Measurements from ENCODE around the gene REG4.
"Not testable (repeated sequence)": the region's sequence is repeated elsewhere in the genome, so short reads cannot be mapped to it uniquely, and the experiment has no call there.

REG4 gene

DNA sequence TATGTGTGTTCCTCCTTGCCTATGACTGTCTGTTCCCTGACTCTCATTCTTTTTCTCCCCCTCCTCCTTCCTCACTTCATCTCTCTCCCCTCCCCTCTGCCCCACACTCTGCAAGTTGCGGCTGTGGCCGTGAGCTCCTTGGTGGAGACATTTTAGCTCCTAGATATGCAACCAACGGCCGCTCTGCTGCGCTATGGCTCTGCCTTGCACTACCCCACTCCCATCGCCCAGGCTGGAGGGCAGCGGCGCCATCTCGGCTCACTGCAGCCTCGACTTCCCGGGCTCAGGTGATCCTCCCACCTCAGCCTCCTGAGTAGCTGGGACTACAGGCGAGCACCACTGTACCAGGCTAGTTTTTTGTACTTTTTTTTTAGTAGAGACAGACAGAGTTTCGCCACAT, 5.5 kb downstream of the REG4 start:
- DNase-seq, result no peak

GRCh38 chr1:119805247-119805646, 6.0 kb downstream of the REG4 start:
- no peak for DNase-seq

GRCh38 chr1:119799599-119800177, 11.6 kb downstream of the REG4 start:
- DNase-seq, result no peak

DNA sequence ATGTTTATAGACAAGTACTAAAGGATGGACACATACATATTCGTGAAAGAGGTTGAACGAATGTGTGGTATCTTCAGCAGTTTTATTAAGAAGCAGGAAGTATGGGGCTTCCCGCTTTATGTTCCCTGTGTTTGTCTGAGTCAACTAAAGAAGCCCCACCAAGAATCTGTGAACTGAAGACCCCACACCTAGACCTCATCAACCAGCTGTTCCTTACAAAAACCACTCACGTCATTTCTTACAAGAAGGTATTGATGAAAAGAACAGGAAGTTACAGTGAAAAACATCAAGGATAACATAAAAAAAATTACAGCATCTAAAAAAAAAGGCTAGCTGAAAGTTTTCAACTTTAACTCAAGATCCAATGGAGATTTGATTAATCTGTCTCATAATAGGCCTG, 12.3 kb downstream of the REG4 start:
- DNase-seq, result no peak

- DNase-seq, result no peak
These were observed 13.7 kb downstream of the REG4 start for GRCh38 chr1:119797606-119798005.

DNA sequence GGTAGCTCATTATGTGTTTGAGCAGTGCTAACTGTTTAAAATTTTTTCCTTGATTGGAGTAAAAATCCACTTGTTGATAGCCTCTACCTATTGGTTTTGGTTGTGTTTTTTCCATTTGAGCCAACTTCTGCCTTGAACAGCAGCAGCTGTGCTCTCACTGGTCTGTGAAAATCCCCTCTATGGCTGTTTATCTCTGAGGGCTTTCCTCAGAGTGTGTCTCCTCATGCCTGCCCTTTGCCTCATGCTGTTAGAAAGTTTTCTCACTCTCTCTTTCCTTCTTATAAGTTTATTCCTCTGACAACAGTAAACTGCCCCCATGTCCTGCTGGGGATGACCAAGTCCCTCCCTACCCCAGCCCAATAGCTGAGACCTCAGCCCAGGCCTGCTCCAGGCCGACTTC, 14.1 kb downstream of the REG4 start:
- no peak for DNase-seq

GRCh38 chr1:119795261-119796200, 15.7 kb downstream of the REG4 start:
- no peak for DNase-seq

DNA sequence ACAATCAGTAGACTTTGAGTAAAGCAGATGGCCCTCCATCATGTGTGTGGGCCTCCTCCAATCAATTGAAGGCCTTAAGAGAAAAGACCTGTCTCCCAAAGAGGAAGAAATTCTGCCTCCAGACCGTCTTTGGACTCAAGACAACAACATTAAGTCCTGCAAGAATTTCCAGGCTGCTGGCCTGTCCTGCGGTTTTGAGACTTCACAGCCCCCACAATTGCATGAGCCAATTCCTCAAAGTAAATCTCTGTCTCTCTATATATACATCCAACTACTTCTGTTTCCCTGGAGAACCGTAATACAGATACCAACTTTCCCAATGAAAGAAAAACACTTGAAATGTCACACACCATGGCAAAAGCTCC, 16.4 kb downstream of the REG4 start:
- no peak for DNase-seq

DNA sequence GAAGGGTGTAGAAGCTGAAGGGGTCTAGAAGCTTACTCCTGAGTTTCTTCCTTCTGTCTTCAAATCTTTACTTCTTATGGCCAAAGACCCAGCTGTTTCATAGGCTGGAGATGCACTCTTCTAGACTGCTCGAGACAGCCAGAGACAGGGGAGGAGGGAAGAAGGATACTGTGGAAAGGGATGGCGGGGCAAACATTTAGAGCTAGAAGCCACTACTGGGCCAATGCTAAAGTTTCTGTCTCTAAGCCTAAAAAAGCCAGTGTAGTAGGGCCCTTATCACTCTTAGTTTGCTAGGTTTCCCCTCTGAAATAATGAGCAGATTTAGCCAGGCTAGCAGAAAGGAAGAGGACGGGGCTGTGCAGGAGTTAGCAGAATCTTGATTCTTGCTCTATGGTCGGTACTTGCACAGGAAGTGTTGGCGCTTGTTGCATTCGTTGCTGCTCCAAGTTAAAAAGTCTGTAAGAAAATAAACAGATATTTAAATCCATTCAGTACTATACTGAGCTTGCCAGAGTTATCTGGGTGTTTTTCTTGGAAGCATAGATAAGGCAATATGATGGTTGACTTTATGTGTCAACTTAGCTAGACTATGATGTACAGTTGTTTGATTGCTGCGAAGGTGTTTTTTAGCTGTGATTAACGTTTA, 16.9 kb downstream of the REG4 start:
- DNase-seq, result no peak

GRCh38 chr1:119791377-119791776, 19.9 kb downstream of the REG4 start:
- DNase-seq, result no peak

- DNase-seq, result no peak
These were observed 20.6 kb downstream of the REG4 start for GRCh38 chr1:119790451-119791198.

DNA sequence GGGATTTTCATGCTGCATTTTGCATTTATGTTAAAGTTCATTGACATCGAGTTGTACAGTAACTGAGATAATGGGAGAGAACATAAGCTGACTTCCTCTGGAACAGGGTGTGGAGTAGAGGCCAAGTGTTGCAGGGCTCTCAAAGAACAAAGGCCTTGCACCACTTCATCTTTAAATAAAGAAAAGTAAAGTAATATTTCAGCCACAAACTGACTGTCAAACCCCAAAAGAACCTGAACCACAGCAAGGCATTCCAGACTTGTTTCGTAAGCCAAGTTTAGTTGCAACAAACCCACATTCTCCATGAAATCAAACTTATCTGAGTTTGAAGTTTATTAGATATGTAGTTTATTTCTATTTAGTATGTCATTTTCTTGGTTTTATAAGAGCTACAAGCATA, 23.5 kb downstream of the REG4 start:
- no peak for DNase-seq

DNA sequence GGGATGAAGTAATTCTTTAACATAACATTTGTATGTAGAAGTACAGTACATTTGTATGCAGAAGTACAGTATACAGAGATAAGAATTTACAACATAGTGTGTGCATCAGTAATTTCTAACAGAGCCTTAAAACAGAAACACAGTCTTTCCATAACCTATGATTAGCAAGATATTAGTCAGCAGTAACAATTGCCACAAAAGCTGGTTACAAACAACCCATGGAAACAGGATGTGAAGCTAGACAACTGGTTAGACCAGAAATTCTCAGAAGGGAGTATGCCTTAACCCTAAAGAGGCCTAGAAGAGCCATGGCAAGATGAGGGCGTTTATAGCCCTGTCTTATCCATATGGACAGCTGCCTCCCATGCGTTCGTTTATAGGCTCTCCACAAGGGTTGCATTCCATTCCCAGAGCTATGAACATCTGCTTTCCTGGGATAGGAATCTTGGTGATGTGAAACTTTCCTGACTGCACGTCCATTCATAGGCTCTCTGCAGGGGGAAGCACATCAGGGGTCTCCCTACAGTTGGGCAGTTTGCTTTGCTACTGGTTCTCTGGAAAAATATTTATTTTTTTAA, 24.7 kb downstream of the REG4 start:
- DNase-seq, result not testable (repeated sequence)

DNA sequence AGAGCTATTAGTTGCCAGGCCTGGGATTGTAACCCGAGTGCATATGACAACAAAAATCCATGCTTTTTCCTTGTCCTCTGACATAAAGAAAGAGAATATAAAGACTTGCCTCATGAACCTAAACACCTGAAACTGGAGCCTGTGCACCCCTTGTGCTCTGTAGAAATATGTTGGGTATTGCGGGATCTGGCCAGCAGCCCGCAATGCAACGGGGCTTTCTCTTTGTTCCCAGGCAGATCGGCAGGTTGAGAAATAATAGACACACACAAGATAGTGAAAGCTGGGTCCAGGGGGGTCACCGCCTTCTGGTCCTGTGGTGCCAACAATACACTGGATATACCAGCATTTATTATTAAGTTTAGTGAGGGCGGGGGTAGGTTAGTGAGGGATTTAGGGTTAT, 25.2 kb downstream of the REG4 start:
- not testable (repeated sequence) for DNase-seq

DNA sequence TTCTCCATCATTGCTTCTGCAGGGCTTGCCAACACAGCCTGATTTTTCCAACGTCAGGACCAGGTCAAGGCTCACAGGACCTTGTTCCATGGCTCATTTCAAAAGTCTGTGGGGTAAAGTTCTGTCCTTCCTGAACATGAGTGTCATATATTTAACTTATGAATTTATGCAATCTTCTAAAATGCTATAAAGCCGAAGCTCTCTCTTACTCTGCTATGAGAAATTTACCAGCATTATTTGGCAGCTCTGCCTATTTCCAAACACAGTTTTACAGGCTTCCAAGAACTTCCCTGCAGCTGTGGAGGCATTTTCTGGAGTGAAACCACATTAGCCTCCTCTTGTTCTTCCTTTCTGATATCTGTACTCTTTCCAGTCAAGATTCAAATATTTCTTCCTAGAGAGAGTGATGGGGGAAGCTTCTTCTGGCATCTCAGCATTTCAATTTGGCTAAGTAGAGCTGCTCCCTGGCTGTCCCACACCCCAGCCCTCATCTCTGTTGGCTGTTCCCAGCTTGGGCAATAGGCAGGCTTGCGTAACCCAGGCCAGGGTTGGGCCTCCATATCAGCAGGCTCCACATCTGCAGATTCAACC, 27.0 kb downstream of the REG4 start:
- DNase-seq, result no peak

DNA sequence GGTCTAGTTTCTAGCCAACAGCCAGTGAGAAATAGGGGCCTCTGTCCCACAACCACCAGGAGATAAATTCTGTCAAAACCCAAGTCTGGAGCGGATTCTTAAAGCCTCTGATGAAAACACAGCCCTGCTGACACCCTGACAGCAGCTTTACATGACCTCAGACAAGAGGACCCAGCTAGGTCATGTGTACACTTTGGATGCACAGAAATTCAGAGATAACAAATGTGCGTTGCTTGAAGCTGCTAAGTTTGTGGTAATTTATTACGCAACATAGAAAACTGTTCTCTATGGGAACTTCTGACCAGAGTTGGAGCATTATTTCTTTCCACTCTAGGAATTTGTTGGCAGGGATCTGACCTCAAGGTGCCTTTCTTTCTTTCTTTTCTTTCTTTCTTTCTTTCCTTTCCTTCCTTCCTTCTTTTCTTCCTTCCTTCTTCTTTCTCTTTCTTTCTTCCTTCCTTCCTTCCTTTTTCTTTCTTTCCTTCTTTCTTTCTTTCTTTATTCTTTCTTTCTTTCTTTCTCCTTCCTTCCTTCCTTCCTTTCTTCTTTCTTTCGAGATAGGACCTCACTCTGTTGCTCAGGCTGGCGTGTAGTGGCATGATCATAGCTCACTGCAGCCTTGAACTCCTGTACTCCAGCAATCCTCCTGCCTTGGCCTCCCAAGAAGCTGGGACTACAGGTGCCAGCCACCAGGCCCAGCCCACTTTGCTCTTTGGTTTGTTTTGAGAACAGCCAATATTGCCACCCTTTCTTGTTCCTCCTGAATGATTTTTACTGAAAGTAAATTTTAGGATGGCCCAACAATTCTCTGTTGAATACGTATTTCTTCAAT, 27.7 kb downstream of the REG4 start:
- no peak for DNase-seq

GRCh38 chr1:119782631-119783325, 28.5 kb downstream of the REG4 start:
- no peak for DNase-seq

GRCh38 chr1:119781434-119782210, 29.6 kb downstream of the REG4 start:
- DNase-seq, result no peak

- DNase-seq, result no peak
These were observed 31.3 kb downstream of the REG4 start for GRCh38 chr1:119779869-119780356.
